ENCODE results near the gene MMP7. TPM values are rescaled to one million over a fixed set of nuclear protein-coding genes. Genes with fewer than 3 reads are reported as not detected.
"Not testable (repeated sequence)": the region's sequence is repeated elsewhere in the genome, so short reads cannot be mapped to it uniquely, and the experiment has no call there.

The MMP7 gene
- polyA plus RNA-seq, 1 donor (not counting 4 experiments of a cell fraction or from before 2014, with no cell fraction given) = 0.81 TPM

- H3K36me3 ChIP-seq (ENCODE audit: control insufficient read depth in 2 of 2, extremely low read depth in 1 of 2, insufficient read depth in 2 of 2, low read length in 2 of 2) = no peaks in the 10 kb centered on the region
- peaks cover 4% of the 10 kb centered on the region for H3K4me1 ChIP-seq (ENCODE audit: control insufficient read depth, extremely low read depth, insufficient read depth, low read length)
- no peak overlapping the region for H3K4me3 ChIP-seq (ENCODE audit: control insufficient read depth in 2 of 3, extremely low read depth in 1 of 3, insufficient read depth in 2 of 3, low read depth in 1 of 3, low read length in 3 of 3)
- H3K27ac ChIP-seq (ENCODE audit: control insufficient read depth, insufficient read depth, low read length) = no peak overlapping the region
- no peaks in the 10 kb centered on the region for H4K20me1 ChIP-seq (ENCODE audit: control insufficient read depth, extremely low read depth, insufficient read depth, low read length)
- H3K9me1 ChIP-seq (ENCODE audit: control insufficient read depth, extremely low read depth, insufficient read depth, low read length) = no peaks in the 10 kb centered on the region
- H3K27me3 ChIP-seq (ENCODE audit: control insufficient read depth, extremely low read depth, insufficient read depth, low read length) = no peaks in the 10 kb centered on the region
- no peak for FAIRE-seq
- no peak overlapping the region for H3K9ac ChIP-seq (ENCODE audit: control insufficient read depth, extremely low read depth, insufficient read depth, low read length)
- H3K4me2 ChIP-seq (ENCODE audit: control insufficient read depth, extremely low read depth, insufficient read depth, low read depth, low read length) = no peak overlapping the region
- no peaks in the 10 kb centered on the region for H3K79me2 ChIP-seq (ENCODE audit: control insufficient read depth, insufficient read depth, low read length)
- no peak for DNase-seq (ENCODE audit: low read depth, low spot score)
- dilution Hi-C loops (cut with MboI; ENCODE audit: extremely low pct_ligation_motif_present, low sequenced_read_pairs) = no loop called here
- TF ChIP-seq EZH2 (IDR thresholded peaks at IDR 0.05; ENCODE audit: low read length) (no peak), CTCF (optimal IDR thresholded peaks at IDR 0.05 in 1 of 3, IDR thresholded peaks at IDR 0.05 in 1 of 3, conservative IDR thresholded peaks at IDR 0.05 in 1 of 3; ENCODE audit: extremely low read depth in 1 of 3, insufficient read depth in 2 of 3, low read length in 3 of 3) (no peak)
- H2AFZ ChIP-seq (ENCODE audit: control insufficient read depth, low read length) = no peak overlapping the region
- no peaks in the 10 kb centered on the region for H3K9me3 ChIP-seq (ENCODE audit: control insufficient read depth, low read depth, low read length)
These were observed 20.0 kb downstream of the MMP7 start for GRCh38 chr11:102510439-102511135.

- H3K27ac ChIP-seq (ENCODE audit: control insufficient read depth, insufficient read depth, low read length); H2AFZ ChIP-seq (ENCODE audit: control insufficient read depth, low read length); dilution Hi-C loops (cut with MboI; ENCODE audit: extremely low pct_ligation_motif_present, low sequenced_read_pairs): not testable (repeated sequence)
These were observed 27.7 kb downstream of the MMP7 start for GRCh38 chr11:102502831-102503230.

GRCh38 chr11:102500829-102501228 is 29.7 kb downstream of the MMP7 start:
- Histone ChIP-seq H2AFZ (ENCODE audit: control insufficient read depth, low read length) (no peak overlapping the region), H3K36me3 (ENCODE audit: control insufficient read depth in 2 of 2, extremely low read depth in 1 of 2, insufficient read depth in 2 of 2, low read length in 2 of 2) (no peaks in the 10 kb centered on the region), H3K79me2 (ENCODE audit: control insufficient read depth, insufficient read depth, low read length) (no peaks in the 10 kb centered on the region), H3K9me1 (ENCODE audit: control insufficient read depth, extremely low read depth, insufficient read depth, low read length) (no peaks in the 10 kb centered on the region), H3K9me3 (ENCODE audit: control insufficient read depth, low read depth, low read length) (no peaks in the 10 kb centered on the region), H3K4me1 (ENCODE audit: control insufficient read depth, extremely low read depth, insufficient read depth, low read length) (no peaks in the 10 kb centered on the region), H3K4me2 (ENCODE audit: control insufficient read depth, extremely low read depth, insufficient read depth, low read depth, low read length) (no peak overlapping the region), H3K4me3 (ENCODE audit: control insufficient read depth in 2 of 3, extremely low read depth in 1 of 3, insufficient read depth in 2 of 3, low read depth in 1 of 3, low read length in 3 of 3) (no peak overlapping the region), H3K27ac (ENCODE audit: control insufficient read depth, insufficient read depth, low read length) (no peak overlapping the region), H4K20me1 (ENCODE audit: control insufficient read depth, extremely low read depth, insufficient read depth, low read length) (no peaks in the 10 kb centered on the region), H3K9ac (ENCODE audit: control insufficient read depth, extremely low read depth, insufficient read depth, low read length) (no peak overlapping the region), H3K27me3 (ENCODE audit: control insufficient read depth, extremely low read depth, insufficient read depth, low read length) (no peaks in the 10 kb centered on the region)
- DNase-seq (ENCODE audit: low read depth, low spot score) (no peak), FAIRE-seq (no peak)
- TF ChIP-seq CTCF (optimal IDR thresholded peaks at IDR 0.05 in 1 of 3, IDR thresholded peaks at IDR 0.05 in 1 of 3, conservative IDR thresholded peaks at IDR 0.05 in 1 of 3; ENCODE audit: extremely low read depth in 1 of 3, insufficient read depth in 2 of 3, low read length in 3 of 3) (no peak), EZH2 (IDR thresholded peaks at IDR 0.05; ENCODE audit: low read length) (no peak)
- dilution Hi-C loops (cut with MboI; ENCODE audit: extremely low pct_ligation_motif_present, low sequenced_read_pairs) = no loop called here

More at GRCh38 chr11:102502831-102503230, 27.7 kb downstream of the MMP7 start:
- not testable (repeated sequence) for H3K79me2 ChIP-seq (ENCODE audit: control insufficient read depth, insufficient read depth, low read length); H3K4me3 ChIP-seq (ENCODE audit: control insufficient read depth in 2 of 3, extremely low read depth in 1 of 3, insufficient read depth in 2 of 3, low read depth in 1 of 3, low read length in 3 of 3); H4K20me1 ChIP-seq (ENCODE audit: control insufficient read depth, extremely low read depth, insufficient read depth, low read length); H3K27me3 ChIP-seq (ENCODE audit: control insufficient read depth, extremely low read depth, insufficient read depth, low read length); H3K36me3 ChIP-seq (ENCODE audit: control insufficient read depth in 2 of 2, extremely low read depth in 1 of 2, insufficient read depth in 2 of 2, low read length in 2 of 2); H3K9me3 ChIP-seq (ENCODE audit: control insufficient read depth, low read depth, low read length); H3K9ac ChIP-seq (ENCODE audit: control insufficient read depth, extremely low read depth, insufficient read depth, low read length); FAIRE-seq; H3K9me1 ChIP-seq (ENCODE audit: control insufficient read depth, extremely low read depth, insufficient read depth, low read length); H3K4me2 ChIP-seq (ENCODE audit: control insufficient read depth, extremely low read depth, insufficient read depth, low read depth, low read length); H3K4me1 ChIP-seq (ENCODE audit: control insufficient read depth, extremely low read depth, insufficient read depth, low read length); DNase-seq (ENCODE audit: low read depth, low spot score)

Data from keratinocyte (primary cell).